AG09319 (cell line): ENCODE measurements around the gene VARS2.

ENCODE experiments used
- DNase-seq: peaks from one replicate; pipeline ENCODE4 v3.0.0-alpha.2; 2010; ENCODE audit warnings: low read depth; ENCODE audit errors: extremely low read depth
- CTCF ChIP-seq: IDR thresholded peaks from 2 replicates; pipeline ENCODE4 v1.5.1; 2011; ENCODE audit warnings: low read depth, mild to moderate bottlenecking, inconsistent platforms, low read length, moderate library complexity

Gene VARS2

GRCh38 chr6:30887901-30888815 lies 25.9 kb upstream of the VARS2 start:
- no peak for DNase-seq
- no peak for TF ChIP-seq CTCF

GRCh38 chr6:30888816-30889495 lies 25.1 kb upstream of the VARS2 start:
- no peak for TF ChIP-seq CTCF
- no peak for DNase-seq

- no peak for TF ChIP-seq CTCF
- no peak for DNase-seq
Measured at GRCh38 chr6:30889496-30889885, 24.5 kb upstream of the VARS2 start.

GRCh38 chr6:30889921-30890645 lies 24.0 kb upstream of the VARS2 start:
- no peak for TF ChIP-seq CTCF
- no peak for DNase-seq

GRCh38 chr6:30890646-30891449 lies 23.2 kb upstream of the VARS2 start:
- no peak for DNase-seq
- no peak for TF ChIP-seq CTCF

- TF ChIP-seq CTCF, result no peak
- DNase-seq, result no peak
Measured at GRCh38 chr6:30891450-30891723, 22.7 kb upstream of the VARS2 start.
